GM12891 (cell line): Measurements from ENCODE around the gene PHLPP1.

Experiments used
- PAX5 ChIP-seq: IDR thresholded peaks from 2 replicates; pipeline ENCODE4 v1.6.1; 2011; ENCODE audit warnings: low read length, moderate library complexity, mild to moderate bottlenecking; ENCODE audit not compliant: insufficient read depth, severe bottlenecking
- POLR2A ChIP-seq: IDR thresholded peaks from 2 replicates; pipeline ENCODE4 v1.6.1; 2011; ENCODE audit warnings: low read depth, low read length, control low read depth
- POLR2AphosphoS5 ChIP-seq: IDR thresholded peaks from 2 replicates; pipeline ENCODE4 v1.6.1; 2011; ENCODE audit warnings: low read depth, low read length, control low read depth
- SPI1 ChIP-seq: IDR thresholded peaks from 2 replicates; pipeline ENCODE4 v1.6.1; 2011; ENCODE audit warnings: low read depth, low read length, control low read depth
- TAF1 ChIP-seq: IDR thresholded peaks from 2 replicates; pipeline ENCODE4 v1.6.1; 2011; ENCODE audit warnings: low read depth, low read length, control low read depth

DNA sequence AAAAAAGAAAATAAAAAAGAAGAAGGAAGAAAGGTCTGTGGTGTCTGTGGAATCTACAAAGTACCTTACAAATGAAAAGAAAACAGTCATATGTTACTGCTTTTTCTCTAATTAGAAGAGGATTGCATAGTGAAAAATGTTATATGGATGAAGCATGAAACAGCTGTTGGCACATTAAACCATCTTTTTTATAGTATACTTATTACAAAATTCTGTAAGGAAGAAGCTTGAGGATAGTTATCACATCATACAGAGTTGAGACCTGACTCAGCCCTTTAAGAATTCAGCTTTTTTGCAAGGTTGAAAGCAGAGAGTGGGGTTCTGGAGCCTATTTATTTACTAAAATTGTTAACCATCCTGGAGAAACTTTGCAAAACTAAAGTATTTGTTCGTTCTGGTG lies 222.7 kb downstream of the PHLPP1 start:
- TF ChIP-seq TAF1, result no peak
- TF ChIP-seq POLR2AphosphoS5, result no peak
- TF ChIP-seq POLR2A, result no peak
- no peak for TF ChIP-seq SPI1
- no peak for TF ChIP-seq PAX5
